Endothelial cell (in vitro differentiated cells): ENCODE data around the gene ALS2CL. TPM values are rescaled to one million over a fixed set of nuclear protein-coding genes. Genes with fewer than 3 reads are reported as not detected.

Source experiments
- DNase-seq: peaks from one replicate; pipeline ENCODE4 v3.0.0; 2021; ENCODE audit warnings: low spot score
- H3K27ac Mint-ChIP-seq: one replicate; pipeline ENCODE4 v1.8.0; 2021; ENCODE audit warnings: mixed read lengths, inconsistent platforms; ENCODE audit not compliant: unreplicated experiment
- H3K27me3 Mint-ChIP-seq: one replicate; pipeline ENCODE4 v1.8.0; 2021; ENCODE audit warnings: mild to moderate bottlenecking, moderate library complexity, mixed read lengths, inconsistent platforms; ENCODE audit not compliant: unreplicated experiment
- H3K36me3 Mint-ChIP-seq: one replicate; pipeline ENCODE4 v1.8.0; 2021; ENCODE audit warnings: mild to moderate bottlenecking, low read depth, mixed read lengths, inconsistent platforms; ENCODE audit not compliant: unreplicated experiment
- H3K4me1 Mint-ChIP-seq: one replicate; pipeline ENCODE4 v1.8.0; 2021; ENCODE audit warnings: mild to moderate bottlenecking, mixed read lengths, inconsistent platforms; ENCODE audit not compliant: unreplicated experiment
- H3K4me3 Mint-ChIP-seq: one replicate; pipeline ENCODE4 v1.8.0; 2021; ENCODE audit warnings: mild to moderate bottlenecking, mixed read lengths, inconsistent platforms; ENCODE audit not compliant: unreplicated experiment
- H3K9me3 Mint-ChIP-seq: one replicate; pipeline ENCODE4 v1.8.0; 2021; ENCODE audit warnings: mixed read lengths, inconsistent platforms; ENCODE audit not compliant: unreplicated experiment
- CTCF ChIP-seq: fragments of 200-600 bp; sonication (generic); IDR thresholded peaks from one replicate; pipeline ENCODE4 v1.5.0; 2021; ENCODE audit warnings: antibody characterized with exemption; ENCODE audit not compliant: unreplicated experiment
- total RNA-seq: library from RNA; stranded (reverse); fragmentation: NEBNext Ultra II Directional; extraction: Animal tissue kit (Norgen Biotek cat#: 25700); gene quantifications from one replicate; pipeline ENCODE4 v1.2.1, GENCODE V29; 2021; ENCODE audit not compliant: unreplicated experiment

The ALS2CL gene
- total RNA-seq, 1 donor from 2014 or later = 5.6 TPM

GRCh38 chr3:46629551-46630517 lies 63.6 kb downstream of the ALS2CL start:
- Mint-ChIP-seq H3K4me3 (peak overlapping the region; percentile 59), H3K9me3 (no peaks in the 10 kb centered on the region), H3K36me3 (no peaks in the 10 kb centered on the region), H3K4me1 (peaks cover 35% of the 10 kb centered on the region), H3K27me3 (peaks cover 3% of the 10 kb centered on the region), H3K27ac (peak overlapping the region; percentile 97)
- TF ChIP-seq CTCF = peak; percentile 90
- DNase-seq = peak; percentile 93

- Mint-ChIP-seq H3K27me3 (peaks cover 3% of the 10 kb centered on the region), H3K9me3 (no peaks in the 10 kb centered on the region), H3K36me3 (no peaks in the 10 kb centered on the region), H3K27ac (peak overlapping the region; percentile 97), H3K4me3 (peak overlapping the region; percentile 59), H3K4me1 (peaks cover 39% of the 10 kb centered on the region)
- no peak for DNase-seq
- no peak for TF ChIP-seq CTCF
Observed at GRCh38 chr3:46628901-46629369, 64.5 kb downstream of the ALS2CL start.

GRCh38 chr3:46627078-46627477 lies 66.4 kb downstream of the ALS2CL start:
- no peak overlapping the region for H3K27ac Mint-ChIP-seq
- no peaks in the 10 kb centered on the region for H3K9me3 Mint-ChIP-seq

GRCh38 chr3:46626039-46626438 lies 67.4 kb downstream of the ALS2CL start:
- H3K9me3 Mint-ChIP-seq = no peaks in the 10 kb centered on the region
- no peak for DNase-seq
- H3K36me3 Mint-ChIP-seq = no peaks in the 10 kb centered on the region
- no peak overlapping the region for H3K27ac Mint-ChIP-seq
- H3K4me3 Mint-ChIP-seq = no peak overlapping the region
- TF ChIP-seq CTCF = no peak
- H3K4me1 Mint-ChIP-seq = peaks cover 39% of the 10 kb centered on the region
- H3K27me3 Mint-ChIP-seq = peaks cover 3% of the 10 kb centered on the region

More at GRCh38 chr3:46627078-46627477, 66.4 kb downstream of the ALS2CL start:
- Mint-ChIP-seq H3K36me3 (no peaks in the 10 kb centered on the region), H3K4me1 (peaks cover 39% of the 10 kb centered on the region), H3K27me3 (peaks cover 3% of the 10 kb centered on the region), H3K4me3 (no peak overlapping the region)
- TF ChIP-seq CTCF = no peak
- no peak for DNase-seq

GRCh38 chr3:46624975-46625490 lies 68.4 kb downstream of the ALS2CL start:
- Mint-ChIP-seq H3K9me3 (no peaks in the 10 kb centered on the region), H3K36me3 (no peaks in the 10 kb centered on the region), H3K4me3 (no peak overlapping the region), H3K27ac (peak overlapping the region; percentile 36), H3K4me1 (peaks cover 43% of the 10 kb centered on the region), H3K27me3 (peaks cover 3% of the 10 kb centered on the region)
- DNase-seq = no peak
- no peak for TF ChIP-seq CTCF
